ENCODE measurements around the gene SH3RF1.

SH3RF1 gene

GRCh38 chr4:169058312-169058711 is 212.4 kb downstream of the SH3RF1 start:
- no peak for DNase-seq

GRCh38 chr4:169054879-169055278 is 215.9 kb downstream of the SH3RF1 start:
- DNase-seq: no peak

- DNase-seq: no peak
Observed at GRCh38 chr4:169052594-169052945, 218.2 kb downstream of the SH3RF1 start.

- no peak for DNase-seq
Observed at GRCh38 chr4:169051761-169052593, 218.8 kb downstream of the SH3RF1 start.

GRCh38 chr4:169050881-169051760 is 219.6 kb downstream of the SH3RF1 start:
- DNase-seq: no peak

- no peak for DNase-seq
Observed at GRCh38 chr4:169050284-169050683, 220.5 kb downstream of the SH3RF1 start.

- no peak for DNase-seq
Observed at GRCh38 chr4:169048868-169049414, 221.8 kb downstream of the SH3RF1 start.

- no peak for DNase-seq
Observed at GRCh38 chr4:169047956-169048355, 222.8 kb downstream of the SH3RF1 start.

GRCh38 chr4:169045862-169046584 is 224.7 kb downstream of the SH3RF1 start:
- no peak for DNase-seq

GRCh38 chr4:169044714-169045447 is 225.9 kb downstream of the SH3RF1 start:
- DNase-seq: no peak

Measured in CD4-positive, alpha-beta T cell treated with Interleukin-12 subunit alpha and Interleukin-12 subunit beta, for 1 hour (primary cell).